A673 (cell line): ENCODE results near the gene KLC4. TPM values are rescaled to one million over a fixed set of nuclear protein-coding genes. Genes with fewer than 3 reads are reported as not detected.

Experiments
- BruUV-seq: library from RNA; stranded (reverse); fragments of 400-500 nt; replicated peaks from 2 replicates; lab custom pipeline; 2021; lab: Mats Ljungman, UMichigan
- CTCF ChIA-PET: fragments of 300-600 bp; sonication (Branson Sonifier 250); formaldehyde crosslinking; loops from one replicate; lab custom pipeline; 2022; ENCODE audit warnings: antibody characterized with exemption; lab: Charles Lee
- POLR2A ChIA-PET: fragments of 300-600 bp; sonication (Branson Sonifier 250); formaldehyde crosslinking; loops from one replicate; lab custom pipeline; 2022; ENCODE audit warnings: antibody characterized with exemption; ENCODE audit not compliant: low non-redundant PET; lab: Charles Lee
- DNase-seq: peaks from one replicate; pipeline ENCODE4 v3.0.0-alpha.2; 2015; ENCODE audit warnings: low spot score
- H3K27ac ChIP-seq: fragments of 200-600 bp; sonication (generic); 2 replicates; pipeline ENCODE4 v1.5.1; 2016; ENCODE audit warnings: mixed run types, low read depth, mild to moderate bottlenecking, mixed read lengths, antibody characterized with exemption, low read length; ENCODE audit not compliant: poor library complexity, severe bottlenecking
- H3K27me3 ChIP-seq: fragments of 200-600 bp; sonication (generic); replicated peaks from 2 replicates; pipeline ENCODE4 v1.6.1; 2017; ENCODE audit warnings: mixed run types, low read depth, mild to moderate bottlenecking, mixed read lengths, antibody characterized with exemption, low read length; ENCODE audit not compliant: insufficient read depth, poor library complexity
- H3K36me3 ChIP-seq: fragments of 200-600 bp; sonication (generic); 2 replicates; pipeline ENCODE4 v1.6.1; 2016; ENCODE audit warnings: mixed run types, mild to moderate bottlenecking, mixed read lengths, antibody characterized with exemption, low read length; ENCODE audit not compliant: insufficient read depth, poor library complexity, severe bottlenecking
- H3K4me1 ChIP-seq: fragments of 200-600 bp; sonication (generic); 2 replicates; pipeline ENCODE4 v1.6.1; 2017; ENCODE audit warnings: mixed run types, mild to moderate bottlenecking, mixed read lengths, antibody characterized with exemption, low read length; ENCODE audit not compliant: insufficient read depth, poor library complexity, severe bottlenecking
- H3K4me3 ChIP-seq: fragments of 200-600 bp; sonication (generic); 2 replicates; pipeline ENCODE4 v1.5.1; 2016; ENCODE audit warnings: low read depth, mixed run types, mild to moderate bottlenecking, mixed read lengths, low read length; ENCODE audit not compliant: poor library complexity, severe bottlenecking
- H3K9me3 ChIP-seq: fragments of 200-600 bp; sonication (generic); 2 replicates; pipeline ENCODE4 v1.6.1; 2016; ENCODE audit warnings: mixed run types, low read depth, mild to moderate bottlenecking, mixed read lengths, antibody characterized with exemption, low read length; ENCODE audit not compliant: poor library complexity, severe bottlenecking
- CTCF ChIP-seq: fragments of 300-800, 200-600 bp; sonication (generic); conservative IDR thresholded peaks from 2 replicates; pipeline ENCODE4 v1.5.1; 2017; ENCODE audit warnings: low read depth, mild to moderate bottlenecking, antibody characterized with exemption, low read length, moderate library complexity, mixed read lengths
- EZH2 ChIP-seq: fragments of 200-600 bp; sonication (generic); IDR thresholded peaks from 2 replicates; pipeline ENCODE4 v1.6.1; 2017; ENCODE audit warnings: borderline replicate concordance, low read depth, mild to moderate bottlenecking, mixed read lengths, antibody characterized with exemption, low read length; ENCODE audit not compliant: poor library complexity, severe bottlenecking
- intact Hi-C: fragments of 100-400 bp; cut with micrococcal nuclease; formaldehyde crosslinking; loops from one replicate; pipeline ENCODE4 v1.10.0; 2022; ENCODE audit not compliant: unreplicated experiment
- total RNA-seq: library from RNA; stranded (reverse); gene quantifications from 2 replicates; pipeline ENCODE4 v1.2.3, GENCODE V29; 2021

Gene KLC4
- total RNA-seq, 1 experiment from 2014 or later: 21.3 TPM

DNA sequence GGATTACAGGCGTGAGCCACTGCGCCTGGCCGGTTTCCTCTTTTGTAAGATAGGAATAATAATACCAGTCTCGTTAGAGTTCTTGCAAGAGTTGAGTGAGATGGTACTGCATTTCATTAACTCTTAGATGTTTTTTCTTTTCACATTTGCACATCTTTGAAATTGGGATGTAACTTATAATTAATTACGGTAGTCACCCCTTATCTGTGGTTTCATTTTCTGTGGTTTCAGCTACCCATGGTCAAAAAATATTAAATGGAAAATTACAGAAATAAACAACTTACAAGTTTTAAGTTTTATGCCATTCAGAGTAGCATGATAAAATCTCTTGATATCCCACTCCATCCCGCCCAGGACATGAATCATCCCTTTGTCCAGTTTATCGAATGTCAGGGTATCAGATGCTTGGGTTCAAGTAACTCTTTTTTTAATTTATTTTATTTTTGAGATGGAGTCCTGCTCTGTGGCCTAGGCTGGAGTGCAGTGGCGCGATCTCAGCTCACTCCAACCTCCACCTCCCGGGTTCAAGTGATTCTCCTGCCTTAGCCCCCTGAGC is 32.1 kb downstream of the KLC4 start:
- Histone ChIP-seq H3K36me3 (no peaks in the 10 kb centered on the region), H3K4me3 (no peak overlapping the region), H3K27me3 (no peaks in the 10 kb centered on the region), H3K27ac (no peak overlapping the region), H3K9me3 (no peaks in the 10 kb centered on the region), H3K4me1 (peaks cover 30% of the 10 kb centered on the region)
- POLR2A ChIA-PET: no interaction called here
- no TSS peak for BruUV-seq
- intact Hi-C loops: no loop called here
- TF ChIP-seq CTCF (no peak), EZH2 (no peak)
- no peak for DNase-seq
- CTCF ChIA-PET: no interaction called here

- no peak for DNase-seq
- intact Hi-C loops: no loop called here
- H3K27ac ChIP-seq: no peak overlapping the region
- ChIA-PET POLR2A (no interaction called here), CTCF (no interaction called here)
- no TSS peak for BruUV-seq
- peaks cover 31% of the 10 kb centered on the region for H3K4me1 ChIP-seq
- no peaks in the 10 kb centered on the region for H3K36me3 ChIP-seq
- TF ChIP-seq CTCF (no peak), EZH2 (no peak)
- no peak overlapping the region for H3K4me3 ChIP-seq
- no peaks in the 10 kb centered on the region for H3K9me3 ChIP-seq
- no peaks in the 10 kb centered on the region for H3K27me3 ChIP-seq
Measured at GRCh38 chr6:43092635-43093034, 33.2 kb downstream of the KLC4 start.

DNA sequence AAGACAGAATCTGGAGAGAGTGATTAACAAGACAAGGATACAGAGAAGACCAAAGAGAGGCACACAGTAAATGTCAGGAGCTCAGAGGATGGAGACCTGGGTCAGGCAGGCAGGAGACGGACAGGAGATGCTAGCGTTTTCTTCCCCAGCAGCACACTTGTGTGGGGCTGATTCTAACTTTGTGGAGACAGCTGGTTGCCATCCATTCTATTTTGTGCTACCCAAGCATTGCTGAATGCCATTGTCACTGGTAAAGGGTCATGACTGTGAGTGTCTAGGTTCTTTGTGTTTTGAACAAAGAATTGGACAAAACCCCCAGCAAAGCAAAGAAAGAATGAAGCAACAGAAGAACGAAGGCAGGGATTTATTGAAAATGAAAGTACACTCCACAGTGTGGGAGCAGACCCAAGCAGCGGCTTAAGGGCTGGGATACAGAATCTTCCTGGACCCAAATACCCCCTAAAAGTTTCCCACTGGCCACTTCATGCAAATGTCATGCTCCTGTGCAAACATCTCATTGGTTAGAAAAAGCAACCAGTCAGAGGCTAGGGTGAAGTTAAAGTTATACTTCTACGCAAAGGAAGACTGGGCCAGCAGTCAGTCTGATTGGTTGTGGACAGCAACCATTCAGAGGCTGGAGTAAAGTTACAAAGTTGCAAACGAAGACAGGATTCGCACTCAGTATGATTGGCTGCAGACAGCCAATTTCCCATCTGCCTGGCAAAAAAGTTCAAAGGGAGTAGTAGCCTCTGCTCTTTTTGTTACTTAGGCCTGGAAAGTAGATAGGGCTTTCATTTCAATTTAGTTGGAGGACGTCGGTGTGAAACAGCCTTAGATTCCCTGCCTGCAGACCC is 34.2 kb downstream of the KLC4 start:
- H3K4me1 ChIP-seq: peaks cover 31% of the 10 kb centered on the region
- intact Hi-C loops: no loop called here
- POLR2A ChIA-PET: no interaction called here
- no peak overlapping the region for H3K4me3 ChIP-seq
- no peaks in the 10 kb centered on the region for H3K36me3 ChIP-seq
- no peaks in the 10 kb centered on the region for H3K9me3 ChIP-seq
- no TSS peak for BruUV-seq
- no peak overlapping the region for H3K27ac ChIP-seq
- TF ChIP-seq CTCF: no peak
- TF ChIP-seq EZH2: no peak
- no peak for DNase-seq
- H3K27me3 ChIP-seq: no peaks in the 10 kb centered on the region
- CTCF ChIA-PET: no interaction called here
